SK-N-SH treated with all-trans-retinoic acid at 6 μM for 48 hours (cell line): Measurements from ENCODE around the gene TFR2.

Experiments used
- ATAC-seq: fragments of 200-7000 bp; cut with Tn5 transposase; 3 replicates; pipeline ENCODE4 v1.9.1; 2020; ENCODE audit warnings: mild to moderate bottlenecking, moderate library complexity
- ARNTL ChIP-seq: fragments of 450-650 bp; formaldehyde crosslinking; IDR thresholded peaks from 2 replicates; pipeline ENCODE4 v1.5.0; 2020; ENCODE audit warnings: low read depth, mild to moderate bottlenecking, moderate library complexity, borderline replicate concordance
- BACH2 ChIP-seq: fragments of 250-450 bp; sonication (Bioruptor Pico); IDR thresholded peaks from 2 replicates; pipeline ENCODE4 v1.9.0; 2021; ENCODE audit warnings: mild to moderate bottlenecking, borderline replicate concordance
- CREB5 ChIP-seq: fragments of 250-450 bp; sonication (Bioruptor Pico); IDR thresholded peaks from 2 replicates; pipeline ENCODE4 v1.5.1; 2020; ENCODE audit warnings: low read depth, mild to moderate bottlenecking, moderate library complexity
- CSDC2 ChIP-seq: fragments of 250-450 bp; sonication (Bioruptor Pico); IDR thresholded peaks from 2 replicates; pipeline ENCODE4 v1.5.0; 2020; ENCODE audit warnings: mild to moderate bottlenecking, moderate library complexity
- ESRRG ChIP-seq: fragments of 250-450 bp; sonication (Bioruptor Pico); IDR thresholded peaks from 2 replicates; pipeline ENCODE4 v1.6.1; 2021; ENCODE audit warnings: mild to moderate bottlenecking
- GLIS3 ChIP-seq: fragments of 250-450 bp; sonication (Bioruptor Pico); IDR thresholded peaks from 2 replicates; pipeline ENCODE4 v1.5.0; 2020; ENCODE audit warnings: mild to moderate bottlenecking, moderate library complexity
- ISL1 ChIP-seq: fragments of 250-450 bp; sonication (Bioruptor Pico); IDR thresholded peaks from 2 replicates; pipeline ENCODE4 v2.1.2; 2022; ENCODE audit warnings: mild to moderate bottlenecking, moderate library complexity
- OSR1 ChIP-seq: fragments of 250-450 bp; sonication (Bioruptor Pico); IDR thresholded peaks from 2 replicates; pipeline ENCODE4 v1.8.0; 2022; ENCODE audit warnings: moderate library complexity, mild to moderate bottlenecking, inconsistent platforms
- PATZ1 ChIP-seq: fragments of 250-450 bp; sonication (Bioruptor Pico); IDR thresholded peaks from 2 replicates; pipeline ENCODE4 v1.8.0; 2020; ENCODE audit warnings: mild to moderate bottlenecking, moderate library complexity, borderline replicate concordance
- POU6F1 ChIP-seq: fragments of 250-450 bp; sonication (Bioruptor Pico); IDR thresholded peaks from 2 replicates; pipeline ENCODE4 v1.8.0; 2021; ENCODE audit warnings: low read depth, mild to moderate bottlenecking, moderate library complexity, borderline replicate concordance
- PPARA ChIP-seq: fragments of 250-450 bp; sonication (Bioruptor Pico); IDR thresholded peaks from 2 replicates; pipeline ENCODE4 v1.5.0; 2020; ENCODE audit warnings: mild to moderate bottlenecking, borderline replicate concordance
- RARB ChIP-seq: fragments of 250-450 bp; sonication (Bioruptor Pico); IDR thresholded peaks from 2 replicates; pipeline ENCODE4 v1.8.0; 2021; ENCODE audit warnings: mild to moderate bottlenecking, moderate library complexity
- SNAI2 ChIP-seq: fragments of 250-450 bp; sonication (Bioruptor Pico); IDR thresholded peaks from 2 replicates; pipeline ENCODE4 v1.5.0; 2020; ENCODE audit warnings: mild to moderate bottlenecking, moderate library complexity
- TCF4 ChIP-seq: fragments of 250-450 bp; sonication (Bioruptor Pico); IDR thresholded peaks from 2 replicates; pipeline ENCODE4 v1.8.0; 2021; ENCODE audit warnings: mild to moderate bottlenecking, moderate library complexity, borderline replicate concordance
- TOX ChIP-seq: fragments of 250-450 bp; sonication (Bioruptor Pico); IDR thresholded peaks from 2 replicates; pipeline ENCODE4 v1.8.0; 2021; ENCODE audit warnings: mild to moderate bottlenecking, moderate library complexity, borderline replicate concordance
- ZC3H10 ChIP-seq: fragments of 250-450 bp; sonication (Bioruptor Pico); IDR thresholded peaks from 2 replicates; pipeline ENCODE4 v1.5.1; 2021; ENCODE audit warnings: mild to moderate bottlenecking, moderate library complexity
- ZFP3 ChIP-seq: fragments of 250-450 bp; sonication (Bioruptor Pico); IDR thresholded peaks from 2 replicates; pipeline ENCODE4 v1.5.0; 2020; ENCODE audit warnings: mild to moderate bottlenecking, moderate library complexity
- ZFP30 ChIP-seq: fragments of 450-650 bp; formaldehyde crosslinking; IDR thresholded peaks from 2 replicates; pipeline ENCODE4 v1.5.0; 2022; ENCODE audit warnings: mild to moderate bottlenecking, moderate library complexity
- ZNF565 ChIP-seq: fragments of 450-650 bp; formaldehyde crosslinking; conservative IDR thresholded peaks from 2 replicates; pipeline ENCODE4 v1.5.0; 2020; ENCODE audit warnings: low read depth, mild to moderate bottlenecking, moderate library complexity
- ZNF70 ChIP-seq: fragments of 450-650 bp; formaldehyde crosslinking; IDR thresholded peaks from 2 replicates; pipeline ENCODE4 v1.5.0; 2020; ENCODE audit warnings: mild to moderate bottlenecking, moderate library complexity
- ZNF8 ChIP-seq: fragments of 450-650 bp; formaldehyde crosslinking; IDR thresholded peaks from 2 replicates; pipeline ENCODE4 v1.5.0; 2020; ENCODE audit warnings: mild to moderate bottlenecking, moderate library complexity
- TF ChIP-seq, protein P1 (sequence below): fragments of 250-450 bp; sonication (Bioruptor Pico); IDR thresholded peaks from 2 replicates; pipeline ENCODE4 v1.5.1; 2021; ENCODE audit warnings: mild to moderate bottlenecking, moderate library complexity

The TFR2 gene

DNA sequence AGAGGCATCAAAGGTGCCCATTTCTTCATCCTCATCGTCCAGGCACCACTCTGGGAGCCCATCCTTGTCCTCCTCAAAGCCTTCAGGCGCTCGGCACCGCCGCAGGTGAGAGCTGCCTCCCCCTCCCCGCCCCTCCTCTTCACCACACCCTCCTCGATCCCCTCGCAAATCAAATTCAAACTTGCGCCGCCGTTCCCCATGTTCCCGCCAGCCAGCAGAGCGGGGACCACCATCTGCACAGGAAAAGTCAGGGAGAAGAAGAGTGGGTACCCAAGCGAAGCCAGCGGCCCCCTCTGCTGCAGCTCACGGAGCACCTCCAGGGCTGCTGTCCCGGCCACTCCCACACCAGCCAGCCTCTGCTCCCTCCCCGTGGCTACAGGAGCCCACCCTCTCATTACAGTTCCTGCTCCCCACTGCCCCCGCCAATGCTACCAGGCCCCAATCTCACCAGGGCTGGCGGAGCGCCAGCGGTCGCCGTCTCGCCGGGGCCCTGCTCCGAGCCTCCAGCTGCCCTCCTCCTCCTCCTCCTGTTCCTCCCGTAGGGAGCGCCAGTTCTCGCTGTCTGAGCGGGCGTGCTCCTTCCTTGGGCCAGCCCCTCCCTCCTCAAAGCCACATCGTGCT is 45.0 kb upstream of the TFR2 start:
- ATAC-seq = no peak
- TF ChIP-seq ESRRG (CRISPR knock-in tag) (no peak), ZNF70 (CRISPR knock-in tag) (no peak), ARNTL (CRISPR knock-in tag) (no peak), TCF4 (CRISPR knock-in tag) (no peak), TOX (CRISPR knock-in tag) (no peak), CSDC2 (CRISPR knock-in tag) (no peak), ZNF565 (CRISPR knock-in tag) (no peak), ISL1 (CRISPR knock-in tag) (no peak), CREB5 (no peak)
- TF ChIP-seq, all 23 proteins: peak for 0

DNA sequence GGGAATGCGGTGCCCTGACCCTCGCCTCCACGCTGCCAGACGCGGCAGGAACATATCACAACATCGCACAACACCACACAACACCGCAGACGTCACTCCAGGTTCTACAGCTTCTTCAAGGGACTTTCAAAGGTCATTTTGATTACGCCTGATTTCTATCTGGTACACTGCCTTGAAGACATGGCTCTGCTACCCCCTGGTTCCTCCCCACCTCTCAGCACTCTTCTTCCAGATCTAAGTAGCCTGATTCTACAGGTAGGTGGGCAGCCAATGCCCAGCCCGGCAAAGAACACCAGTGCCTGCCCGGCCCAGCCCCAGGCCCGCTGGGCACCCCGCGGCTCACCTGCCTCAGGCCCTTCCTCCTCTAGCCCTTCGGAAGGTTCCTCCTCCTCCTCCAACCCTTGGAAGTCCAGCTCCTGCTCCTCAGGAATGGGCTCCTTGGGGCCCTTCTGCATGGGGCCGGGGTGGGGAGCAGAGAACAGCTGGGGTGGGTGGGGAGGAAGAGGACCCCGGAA is 44.3 kb upstream of the TFR2 start:
- TF ChIP-seq SNAI2 (CRISPR knock-in tag) = no peak
- no peak for TF ChIP-seq CREB5
- no peak for TF ChIP-seq RARB (CRISPR knock-in tag)
- TF ChIP-seq ZNF70 (CRISPR knock-in tag) = no peak
- no peak for TF ChIP-seq TCF4 (CRISPR knock-in tag)
- no peak for TF ChIP-seq BACH2 (CRISPR knock-in tag)
- no peak for TF ChIP-seq PATZ1 (CRISPR knock-in tag)
- no peak for TF ChIP-seq PPARA (CRISPR knock-in tag)
- no peak for TF ChIP-seq GLIS3 (CRISPR knock-in tag)
- no peak for TF ChIP-seq ESRRG (CRISPR knock-in tag)
- TF ChIP-seq ZNF8 = no peak
- no peak for TF ChIP-seq ZC3H10 (CRISPR knock-in tag)
- TF ChIP-seq TOX (CRISPR knock-in tag) = no peak
- TF ChIP-seq, protein P1, sequence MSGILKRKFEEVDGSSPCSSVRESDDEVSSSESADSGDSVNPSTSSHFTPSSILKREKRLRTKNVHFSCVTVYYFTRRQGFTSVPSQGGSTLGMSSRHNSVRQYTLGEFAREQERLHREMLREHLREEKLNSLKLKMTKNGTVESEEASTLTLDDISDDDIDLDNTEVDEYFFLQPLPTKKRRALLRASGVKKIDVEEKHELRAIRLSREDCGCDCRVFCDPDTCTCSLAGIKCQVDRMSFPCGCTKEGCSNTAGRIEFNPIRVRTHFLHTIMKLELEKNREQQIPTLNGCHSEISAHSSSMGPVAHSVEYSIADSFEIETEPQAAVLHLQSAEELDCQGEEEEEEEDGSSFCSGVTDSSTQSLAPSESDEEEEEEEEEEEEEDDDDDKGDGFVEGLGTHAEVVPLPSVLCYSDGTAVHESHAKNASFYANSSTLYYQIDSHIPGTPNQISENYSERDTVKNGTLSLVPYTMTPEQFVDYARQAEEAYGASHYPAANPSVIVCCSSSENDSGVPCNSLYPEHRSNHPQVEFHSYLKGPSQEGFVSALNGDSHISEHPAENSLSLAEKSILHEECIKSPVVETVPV (CRISPR knock-in tag) = no peak
- no peak for TF ChIP-seq CSDC2 (CRISPR knock-in tag)
- TF ChIP-seq ZFP3 (CRISPR knock-in tag) = no peak
- TF ChIP-seq ARNTL (CRISPR knock-in tag) = no peak
- no peak for TF ChIP-seq OSR1
- TF ChIP-seq ZFP30 (CRISPR knock-in tag) = no peak
- TF ChIP-seq POU6F1 (CRISPR knock-in tag) = no peak
- no peak for ATAC-seq

DNA sequence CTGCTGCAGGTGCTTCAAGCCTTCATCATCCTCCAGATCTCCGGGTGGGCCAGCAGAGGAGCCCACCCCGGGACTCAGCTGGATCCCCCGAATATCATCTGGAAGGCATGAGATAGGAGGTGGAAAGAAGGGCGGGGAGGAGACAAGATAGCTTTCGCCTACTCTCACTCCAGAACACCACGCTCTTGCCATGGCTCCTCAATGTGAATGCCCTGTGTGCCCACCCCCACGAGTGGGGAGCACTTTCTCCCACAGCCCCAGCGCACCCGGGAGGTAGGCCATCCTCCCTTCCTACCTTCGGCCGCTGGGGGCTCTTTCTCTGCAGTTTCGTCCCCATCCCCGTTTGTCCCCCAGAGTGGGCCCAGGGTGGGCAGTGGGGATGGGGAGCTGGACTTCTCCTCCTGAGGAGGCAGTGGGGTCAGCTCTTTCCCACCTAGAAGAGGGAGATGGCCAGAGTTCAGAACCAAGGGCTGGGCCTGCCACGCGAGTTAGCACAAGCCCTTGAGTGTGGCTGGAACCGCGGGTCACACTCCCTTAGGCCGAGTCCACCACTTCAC is 43.8 kb upstream of the TFR2 start:
- no peak for ATAC-seq

More for the DNA sequence above, 43.8 kb upstream of the TFR2 start:
- TF ChIP-seq ESRRG (CRISPR knock-in tag) (no peak), TOX (CRISPR knock-in tag) (no peak), ZNF70 (CRISPR knock-in tag) (no peak), TCF4 (CRISPR knock-in tag) (no peak), ZFP3 (CRISPR knock-in tag) (no peak), CSDC2 (CRISPR knock-in tag) (no peak), ZC3H10 (CRISPR knock-in tag) (no peak), SNAI2 (CRISPR knock-in tag) (no peak), BACH2 (CRISPR knock-in tag) (no peak), ZNF8 (no peak), POU6F1 (CRISPR knock-in tag) (no peak), PPARA (CRISPR knock-in tag) (no peak), ISL1 (CRISPR knock-in tag) (no peak), OSR1 (no peak), ARNTL (CRISPR knock-in tag) (no peak), ZFP30 (CRISPR knock-in tag) (no peak), PATZ1 (CRISPR knock-in tag) (no peak)
